ENCODE data around the gene DCHS2.

Gene DCHS2

GRCh38 chr4:154441982-154442381 lies 49.6 kb downstream of the DCHS2 start:
- H3K79me2 ChIP-seq (ENCODE audit: insufficient read depth, low read length): no peaks in the 10 kb centered on the region

GRCh38 chr4:154441124-154441523 lies 50.5 kb downstream of the DCHS2 start:
- Histone ChIP-seq H3K4me3 (ENCODE audit: low read depth, low read length, poor library complexity, severe bottlenecking) (no peak overlapping the region), H3K9me2 (ENCODE audit: low read depth, low read length) (no peaks in the 10 kb centered on the region), H3K36me3 (ENCODE audit: insufficient read depth, low read length) (no peaks in the 10 kb centered on the region), H3K4me1 (ENCODE audit: insufficient read depth, low read length, severe bottlenecking) (no peaks in the 10 kb centered on the region), H3K27me3 (ENCODE audit: insufficient read depth, low read length) (no peaks in the 10 kb centered on the region), H3F3A (ENCODE audit: insufficient read depth, low read length) (no peaks in the 10 kb centered on the region), H3K79me2 (ENCODE audit: insufficient read depth, low read length) (no peaks in the 10 kb centered on the region), H2AFZ (ENCODE audit: low read length) (no peak overlapping the region), H3K27ac (ENCODE audit: low read depth, low read length, poor library complexity, severe bottlenecking) (no peak overlapping the region), H3K4me2 (ENCODE audit: low read length) (no peak overlapping the region), H3K9ac (ENCODE audit: low read length) (no peak overlapping the region), H3K9me3 (ENCODE audit: low read length) (no peaks in the 10 kb centered on the region), H4K20me1 (ENCODE audit: insufficient read depth, low read length) (no peaks in the 10 kb centered on the region)
- TF ChIP-seq CTCF (IDR thresholded peaks at IDR 0.05; ENCODE audit: low read length): no peak
- no peak for TF ChIP-seq EZH2 (IDR thresholded peaks at IDR 0.05; ENCODE audit: borderline replicate concordance, low read length)

More at GRCh38 chr4:154441982-154442381, 49.6 kb downstream of the DCHS2 start:
- Histone ChIP-seq H3K27ac (ENCODE audit: low read depth, low read length, poor library complexity, severe bottlenecking) (no peak overlapping the region), H3K27me3 (ENCODE audit: insufficient read depth, low read length) (no peaks in the 10 kb centered on the region), H3K4me2 (ENCODE audit: low read length) (no peak overlapping the region), H3K9me2 (ENCODE audit: low read depth, low read length) (no peaks in the 10 kb centered on the region), H3F3A (ENCODE audit: insufficient read depth, low read length) (no peaks in the 10 kb centered on the region), H3K9ac (ENCODE audit: low read length) (no peak overlapping the region), H2AFZ (ENCODE audit: low read length) (no peak overlapping the region), H4K20me1 (ENCODE audit: insufficient read depth, low read length) (no peaks in the 10 kb centered on the region), H3K4me1 (ENCODE audit: insufficient read depth, low read length, severe bottlenecking) (no peaks in the 10 kb centered on the region), H3K4me3 (ENCODE audit: low read depth, low read length, poor library complexity, severe bottlenecking) (no peak overlapping the region), H3K36me3 (ENCODE audit: insufficient read depth, low read length) (no peaks in the 10 kb centered on the region), H3K9me3 (ENCODE audit: low read length) (no peaks in the 10 kb centered on the region)
- no peak for TF ChIP-seq EZH2 (IDR thresholded peaks at IDR 0.05; ENCODE audit: borderline replicate concordance, low read length)
- no peak for TF ChIP-seq CTCF (IDR thresholded peaks at IDR 0.05; ENCODE audit: low read length)

- Histone ChIP-seq H3F3A (ENCODE audit: insufficient read depth, low read length) (no peaks in the 10 kb centered on the region), H3K27ac (ENCODE audit: low read depth, low read length, poor library complexity, severe bottlenecking) (no peak overlapping the region), H3K4me2 (ENCODE audit: low read length) (no peak overlapping the region), H3K79me2 (ENCODE audit: insufficient read depth, low read length) (no peaks in the 10 kb centered on the region), H3K36me3 (ENCODE audit: insufficient read depth, low read length) (no peaks in the 10 kb centered on the region), H3K9me3 (ENCODE audit: low read length) (no peaks in the 10 kb centered on the region), H3K9me2 (ENCODE audit: low read depth, low read length) (no peaks in the 10 kb centered on the region), H2AFZ (ENCODE audit: low read length) (no peak overlapping the region), H3K4me3 (ENCODE audit: low read depth, low read length, poor library complexity, severe bottlenecking) (no peak overlapping the region), H3K27me3 (ENCODE audit: insufficient read depth, low read length) (no peaks in the 10 kb centered on the region), H3K9ac (ENCODE audit: low read length) (no peak overlapping the region), H4K20me1 (ENCODE audit: insufficient read depth, low read length) (no peaks in the 10 kb centered on the region), H3K4me1 (ENCODE audit: insufficient read depth, low read length, severe bottlenecking) (no peaks in the 10 kb centered on the region)
- TF ChIP-seq EZH2 (IDR thresholded peaks at IDR 0.05; ENCODE audit: borderline replicate concordance, low read length): no peak
- TF ChIP-seq CTCF (IDR thresholded peaks at IDR 0.05; ENCODE audit: low read length): no peak
Observed at GRCh38 chr4:154439224-154439623, 52.4 kb downstream of the DCHS2 start.
